Fibroblast of peridontal ligament (primary cell): ENCODE data around the gene LMF2.

Source experiments
- DNase-seq: peaks from one replicate; pipeline ENCODE4 v3.0.0-alpha.2; 2010; ENCODE audit errors: extremely low read depth

Gene LMF2

DNA sequence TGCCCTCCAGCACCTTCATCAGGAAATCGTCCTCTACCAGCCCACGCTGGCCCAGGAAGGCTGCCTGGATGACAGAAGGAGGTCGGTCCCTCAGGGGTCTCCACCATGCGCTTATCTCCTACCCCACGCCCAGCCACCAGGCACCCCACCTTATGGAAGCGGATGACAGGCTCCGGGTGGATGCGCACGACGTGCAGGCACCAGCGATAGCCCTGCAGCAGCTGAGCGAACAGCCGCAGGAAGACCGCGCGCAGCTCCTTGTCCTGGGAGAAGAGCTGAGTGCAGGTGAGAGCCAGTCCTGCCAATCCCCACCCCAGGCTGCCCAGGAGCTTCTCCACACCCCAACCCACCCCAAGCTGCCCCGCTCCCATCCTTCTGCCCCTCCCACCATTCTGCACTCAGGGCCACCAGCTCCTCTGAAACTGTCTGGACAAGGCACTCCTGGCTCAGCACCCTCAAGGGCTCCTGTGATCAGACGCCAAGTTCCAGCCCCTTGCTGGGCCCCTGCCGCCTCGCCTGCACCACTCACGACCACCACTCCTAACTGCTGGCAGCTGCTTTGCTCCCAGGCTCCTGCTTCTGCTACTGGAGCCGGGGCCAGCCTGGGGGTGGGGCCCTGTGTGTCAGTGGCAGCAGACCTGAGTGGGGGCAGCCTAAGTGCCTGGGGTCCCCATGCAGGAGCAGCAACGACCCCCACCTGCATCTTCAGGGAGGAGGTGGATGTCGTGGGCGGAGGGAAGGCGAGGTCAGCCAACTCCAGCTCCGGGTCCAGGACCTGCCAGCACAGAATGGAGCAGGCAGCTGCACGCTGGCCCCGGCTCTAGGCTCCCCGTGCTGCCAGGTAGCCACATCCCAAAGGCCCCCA is 42.2 kb downstream of the LMF2 start:
- no peak for DNase-seq

- no peak for DNase-seq
Measured at GRCh38 chr22:50464451-50464850, 43.1 kb downstream of the LMF2 start.

DNA sequence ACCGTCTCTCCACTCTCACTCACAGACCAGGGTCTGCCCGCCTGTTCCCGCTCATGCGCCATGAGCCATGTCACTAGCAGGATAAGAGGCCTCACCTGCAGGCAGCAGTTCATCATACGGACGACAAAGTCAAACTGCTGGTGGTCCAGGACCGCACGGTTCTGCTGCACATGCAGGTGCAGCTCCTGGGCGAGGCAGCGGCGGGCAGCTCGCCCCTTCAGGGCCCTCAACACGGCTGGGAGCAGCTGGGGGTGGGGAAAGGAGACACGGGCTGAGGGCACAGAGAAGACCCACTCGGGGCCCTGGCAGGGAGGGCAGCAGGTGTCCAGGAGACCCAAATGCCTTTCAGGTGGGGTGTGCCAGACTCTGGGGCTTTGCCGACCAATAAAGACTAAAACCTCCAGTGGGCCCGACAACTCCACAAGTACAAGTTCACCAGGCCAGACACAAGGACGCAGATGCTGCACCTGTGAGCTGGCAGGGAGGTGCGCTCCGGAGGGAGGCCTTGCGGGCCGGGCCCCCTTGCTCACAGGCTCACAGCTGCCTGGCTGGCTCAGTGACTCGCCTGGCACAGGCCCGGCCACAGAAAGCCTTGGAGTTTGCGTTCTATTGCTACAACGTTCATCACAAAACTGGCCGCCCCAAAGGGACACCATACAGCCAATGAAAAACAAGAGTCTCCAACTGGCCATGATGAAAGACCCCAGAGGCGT is 44.2 kb downstream of the LMF2 start:
- DNase-seq, result no peak

DNA sequence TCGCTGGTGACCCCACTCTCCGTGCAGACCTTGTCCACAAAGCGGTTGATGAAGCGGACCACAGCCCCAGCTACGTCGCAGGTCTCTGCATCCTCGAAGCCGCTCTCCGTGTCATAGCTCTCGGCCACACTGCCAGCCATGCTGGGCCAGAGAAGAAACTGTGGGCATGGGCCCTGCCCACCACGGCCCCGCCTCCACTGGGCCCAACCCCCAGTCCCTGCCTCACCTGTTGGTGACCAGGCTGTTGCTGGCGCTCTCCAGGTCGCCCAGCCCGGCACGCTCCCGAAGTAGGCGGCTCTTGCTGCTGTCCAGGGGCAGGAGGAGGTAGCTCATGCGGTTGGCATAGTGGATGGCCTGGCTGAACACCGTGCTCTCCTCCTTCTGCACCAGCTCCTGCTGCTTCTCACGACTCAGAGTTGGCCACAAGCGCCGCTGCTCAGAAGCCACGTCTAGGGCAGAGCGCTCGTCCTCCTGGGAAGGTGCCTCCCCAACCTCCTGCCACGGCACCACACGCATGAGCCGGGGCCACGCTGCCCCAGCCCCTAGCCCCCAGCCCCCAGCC is 45.4 kb downstream of the LMF2 start:
- no peak for DNase-seq

DNA sequence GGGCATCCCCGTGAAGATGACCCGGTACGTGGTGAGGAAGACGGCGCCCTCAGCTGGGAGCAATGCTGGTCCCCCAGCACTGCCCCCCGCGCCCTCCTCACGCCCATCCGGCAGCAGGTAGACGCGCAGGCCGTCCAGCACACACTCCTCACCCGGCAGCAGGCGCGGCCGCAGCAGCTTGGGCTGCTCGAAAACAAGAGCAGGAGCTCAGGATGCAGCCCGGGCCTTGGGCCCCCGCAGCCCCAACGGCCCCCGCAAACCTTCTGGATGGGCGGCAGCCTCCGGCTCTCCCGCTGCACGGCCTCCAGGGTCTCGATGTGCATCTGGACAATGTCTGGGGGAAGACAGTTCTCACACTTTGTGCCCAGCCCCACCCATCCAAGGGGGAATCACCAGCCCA is 46.0 kb downstream of the LMF2 start:
- no peak for DNase-seq

DNA sequence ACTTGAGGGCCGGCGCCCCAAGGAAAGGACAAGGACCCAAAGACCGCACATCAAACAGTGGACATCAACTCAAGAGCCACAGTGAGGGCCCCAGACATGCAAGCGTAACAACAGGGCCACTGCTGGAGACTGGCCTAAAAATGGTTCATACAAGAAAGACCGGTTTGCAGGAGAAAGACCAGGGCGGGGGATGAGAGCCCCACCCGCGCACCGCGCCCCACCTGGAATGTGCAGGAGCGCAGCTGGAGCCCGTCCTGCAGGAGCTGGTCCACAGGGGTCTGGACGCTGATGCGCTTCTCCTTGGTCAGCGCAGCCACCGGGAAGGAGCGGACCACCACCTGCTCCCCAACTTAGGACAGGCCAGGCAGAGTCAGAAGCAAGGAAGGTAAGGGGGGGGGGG is 46.6 kb downstream of the LMF2 start:
- DNase-seq, result no peak

GRCh38 chr22:50459496-50460140 is 47.9 kb downstream of the LMF2 start:
- no peak for DNase-seq

GRCh38 chr22:50459016-50459415 is 48.5 kb downstream of the LMF2 start:
- DNase-seq, result no peak

DNA sequence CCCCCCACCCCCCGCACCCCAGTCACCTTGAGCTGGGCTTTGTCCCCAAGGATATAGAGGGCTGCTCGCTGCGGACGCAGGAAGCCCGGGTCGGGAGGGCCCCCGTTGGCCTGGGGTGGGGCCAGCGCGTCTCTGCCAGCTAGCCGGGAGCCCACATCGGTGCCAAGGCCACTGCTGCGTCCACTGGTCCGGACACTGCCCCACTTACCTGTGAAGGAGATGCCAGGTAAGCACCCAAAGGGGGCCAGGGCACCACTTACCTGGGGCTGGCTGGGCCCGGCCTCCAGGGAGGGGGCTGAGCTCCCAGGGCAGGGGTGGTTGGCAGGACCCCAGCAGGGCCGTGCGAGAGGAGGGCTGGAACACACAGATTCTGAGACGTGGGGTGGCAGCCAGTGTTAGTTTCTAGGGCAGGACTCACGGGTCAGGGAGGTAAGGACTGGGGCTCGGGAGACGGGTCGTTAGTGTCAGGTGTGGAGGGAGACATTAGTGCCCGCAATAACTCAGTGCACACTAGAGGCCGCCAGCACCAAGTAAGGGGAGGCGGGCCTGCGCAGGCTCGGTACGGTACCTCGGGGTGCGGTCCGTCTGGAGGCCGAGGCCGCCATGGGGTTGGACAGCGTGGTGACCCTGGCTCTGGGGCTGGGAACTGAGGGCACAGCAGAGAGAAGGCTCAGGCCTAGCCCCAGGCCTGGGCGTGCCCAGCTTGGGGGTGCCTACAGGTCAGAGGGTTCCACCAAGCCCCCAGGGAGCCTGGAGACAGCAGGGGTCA is 50.9 kb downstream of the LMF2 start:
- no peak for DNase-seq

GRCh38 chr22:50456026-50456425 is 51.5 kb downstream of the LMF2 start:
- no peak for DNase-seq

- DNase-seq, result no peak
Measured at GRCh38 chr22:50455201-50455600, 52.3 kb downstream of the LMF2 start.

DNA sequence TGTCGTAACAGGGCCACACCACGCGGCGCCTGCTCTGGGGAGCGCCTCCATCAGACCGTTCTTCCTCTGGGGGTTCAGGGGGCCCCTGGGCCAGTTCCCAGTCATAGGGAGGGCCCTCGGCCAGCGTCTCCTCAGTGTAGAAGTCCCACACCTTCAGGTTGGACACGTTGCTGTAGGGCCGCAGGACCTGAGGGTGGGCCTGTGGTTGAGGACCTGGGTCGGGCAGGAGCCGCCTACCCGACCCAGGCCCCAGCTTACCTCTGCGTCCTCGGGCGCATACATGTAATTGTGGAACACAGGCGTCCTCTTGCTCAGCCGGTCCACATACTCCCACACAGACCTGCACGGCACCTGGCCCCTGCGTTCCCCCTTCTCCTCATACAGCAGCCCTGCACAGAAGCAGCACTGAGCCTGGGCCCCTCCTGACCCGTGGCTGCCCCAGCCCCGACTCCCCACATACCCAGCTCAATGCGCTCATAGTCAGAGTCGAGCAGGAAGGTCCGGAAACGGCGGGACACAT is 52.9 kb downstream of the LMF2 start:
- no peak for DNase-seq
